ELF-1 (cell line): ENCODE results near the gene VGLL4.
A peak's percentile ranks its signal among the peaks of the same experiment; 100 is the strongest.

Experiments used
- DNase-seq: peaks from one replicate; pipeline ENCODE4 v3.0.0-alpha.2; 2016; ENCODE audit warnings: low read depth, low spot score

VGLL4 gene

GRCh38 chr3:11629716-11630115 lies 14.0 kb downstream of the VGLL4 start:
- DNase-seq: no peak

- no peak for DNase-seq
These were observed 16.1 kb downstream of the VGLL4 start for GRCh38 chr3:11627612-11628011.

- DNase-seq: no peak
These were observed 17.6 kb downstream of the VGLL4 start for GRCh38 chr3:11626084-11626463.

- DNase-seq: no peak
These were observed 18.2 kb downstream of the VGLL4 start for GRCh38 chr3:11625376-11626083.

- DNase-seq: no peak
These were observed 18.9 kb downstream of the VGLL4 start for GRCh38 chr3:11624704-11625375.

GRCh38 chr3:11624161-11624560 lies 19.6 kb downstream of the VGLL4 start:
- no peak for DNase-seq

GRCh38 chr3:11622586-11623550 lies 20.8 kb downstream of the VGLL4 start:
- DNase-seq: no peak

- DNase-seq: no peak
These were observed 22.6 kb downstream of the VGLL4 start for GRCh38 chr3:11621077-11621476.

- no peak for DNase-seq
These were observed 23.6 kb downstream of the VGLL4 start for GRCh38 chr3:11619946-11620652.

- DNase-seq: no peak
These were observed 24.3 kb downstream of the VGLL4 start for GRCh38 chr3:11619461-11619860.

- no peak for DNase-seq
These were observed 24.8 kb downstream of the VGLL4 start for GRCh38 chr3:11618904-11619303.

- DNase-seq: no peak
These were observed 27.2 kb downstream of the VGLL4 start for GRCh38 chr3:11616551-11616950.

- no peak for DNase-seq
These were observed 29.7 kb downstream of the VGLL4 start for GRCh38 chr3:11613851-11614487.

GRCh38 chr3:11613319-11613718 lies 30.4 kb downstream of the VGLL4 start:
- DNase-seq: no peak

- no peak for DNase-seq
These were observed 31.1 kb downstream of the VGLL4 start for GRCh38 chr3:11612515-11613188.

- DNase-seq: peak; percentile 62
These were observed 32.3 kb downstream of the VGLL4 start for GRCh38 chr3:11611341-11611799.

GRCh38 chr3:11610700-11611275 lies 32.9 kb downstream of the VGLL4 start:
- DNase-seq: no peak

- DNase-seq: peak; percentile 73
These were observed 33.6 kb downstream of the VGLL4 start for GRCh38 chr3:11610044-11610671.

GRCh38 chr3:11609481-11609880 lies 34.2 kb downstream of the VGLL4 start:
- DNase-seq: no peak

GRCh38 chr3:11607816-11608215 lies 35.9 kb downstream of the VGLL4 start:
- DNase-seq: no peak
